Renal pelvis (tissue), 4 donors: Measurements from ENCODE around the gene CCL28. TPM values are rescaled to one million over a fixed set of nuclear protein-coding genes. Genes with fewer than 3 reads are reported as not detected.
A peak's percentile ranks its signal among the peaks of the same experiment; 100 is the strongest.

Source experiments
- DNase-seq: peaks from one replicate; pipeline ENCODE4 v3.0.0-alpha.2; 2013
- polyA plus RNA-seq, 3 donors: library from polyadenylated mRNA; unstranded; fragments of 120-200 nt; gene quantifications; one replicate each; pipeline ENCODE4 v1.2.1, GENCODE V29; 2013; ENCODE audit not compliant: insufficient read length in 3 of 3

CCL28 gene
- polyA plus RNA-seq, 3 donors: 2.7 to 4.5 (median 3.2) TPM

DNA sequence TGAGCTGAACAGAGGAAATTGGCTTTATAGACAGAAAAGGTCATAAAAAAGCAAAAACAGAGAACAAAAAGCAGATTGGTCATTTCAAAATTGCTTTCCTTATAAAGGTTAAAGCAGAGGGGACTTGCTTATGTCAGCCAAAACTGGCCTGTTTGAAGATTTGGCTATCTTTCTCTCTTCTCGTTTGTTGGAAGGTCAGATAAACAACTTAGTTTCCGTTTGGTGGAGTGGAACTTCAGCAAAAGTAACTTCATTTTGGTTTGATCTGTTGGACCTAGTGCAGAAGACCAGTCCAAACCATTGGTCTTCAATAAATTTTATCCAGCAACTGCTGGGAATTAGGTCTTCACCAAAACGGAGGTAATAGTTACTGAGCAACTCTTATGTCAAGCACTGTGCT lies 53.9 kb downstream of the CCL28 start:
- DNase-seq: no peak

DNA sequence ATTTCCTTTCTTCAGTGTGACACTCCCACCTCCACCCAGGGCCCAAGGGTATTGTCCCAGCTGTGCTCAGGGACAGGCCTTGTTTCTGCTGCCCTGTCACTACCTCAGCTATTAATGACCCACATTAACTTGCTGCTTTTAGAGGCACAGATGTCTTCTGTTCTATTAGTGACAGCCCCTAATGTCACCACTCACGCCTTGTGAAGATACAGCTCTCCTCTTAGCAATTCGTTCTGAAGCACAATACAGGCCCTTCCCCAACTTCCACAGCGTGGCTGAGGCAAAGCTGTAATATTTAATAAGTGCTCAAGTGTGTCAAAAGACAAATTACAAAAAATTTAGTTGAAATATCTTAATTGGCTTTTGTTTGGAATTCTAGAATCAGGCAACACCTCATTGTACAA lies 54.3 kb downstream of the CCL28 start:
- peak; percentile 33 for DNase-seq

DNA sequence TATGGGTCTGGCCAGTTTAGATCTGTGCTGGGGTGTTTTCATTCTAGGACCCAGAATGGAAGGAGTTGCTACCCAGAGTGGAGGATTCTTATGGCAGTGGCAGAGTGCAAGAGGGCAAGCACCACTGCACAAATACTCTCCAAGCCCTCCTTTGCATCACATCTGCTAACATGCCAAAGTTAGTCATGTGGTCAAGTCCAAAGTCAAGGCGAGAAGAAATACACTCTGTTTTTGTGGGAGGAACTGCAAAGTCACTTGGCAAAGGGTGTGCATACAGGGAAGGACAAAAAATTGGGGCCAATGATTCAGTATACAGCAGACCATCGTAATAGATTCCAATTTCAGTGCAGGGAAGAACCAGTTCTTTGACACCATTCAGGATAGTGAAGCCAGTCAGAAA lies 55.1 kb downstream of the CCL28 start:
- no peak for DNase-seq

DNA sequence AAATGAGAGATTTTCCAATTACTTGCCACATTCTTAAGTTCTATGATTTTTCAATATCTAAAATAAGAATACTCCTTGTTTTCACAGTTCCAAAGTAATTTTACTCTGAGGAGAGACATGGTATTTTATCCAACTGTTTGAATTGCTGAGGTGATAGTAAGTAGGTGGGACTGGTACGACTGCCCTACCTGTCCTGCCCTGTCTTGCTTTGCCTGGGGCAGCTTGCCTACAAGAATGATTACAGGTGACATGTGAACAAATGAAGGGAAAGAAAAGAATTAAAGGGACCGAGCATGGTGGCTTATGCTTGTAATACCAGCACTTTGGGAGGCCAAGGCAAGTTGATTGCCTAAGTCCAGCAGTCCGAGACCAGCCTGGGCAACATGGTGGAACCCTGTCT lies 57.4 kb downstream of the CCL28 start:
- DNase-seq: no peak

DNA sequence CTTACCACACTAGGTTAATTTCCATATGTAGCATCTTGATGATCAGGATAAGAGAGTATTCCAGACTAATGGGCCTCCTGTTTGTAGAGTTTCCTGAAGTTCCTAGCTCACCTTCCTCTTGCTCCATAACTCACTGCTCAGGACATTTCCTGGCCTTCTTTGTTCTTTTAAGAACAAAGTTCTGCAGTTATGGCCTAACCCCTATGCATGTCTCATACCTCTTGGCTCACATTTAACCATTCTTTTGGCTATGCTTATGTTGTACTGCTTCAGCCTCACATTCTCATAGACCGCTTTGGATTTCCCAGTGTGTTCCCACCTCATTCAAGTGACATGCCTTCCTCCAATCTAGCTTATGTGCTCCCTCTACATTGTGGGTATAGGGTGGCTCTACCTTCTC lies 58.5 kb downstream of the CCL28 start:
- no peak for DNase-seq

DNA sequence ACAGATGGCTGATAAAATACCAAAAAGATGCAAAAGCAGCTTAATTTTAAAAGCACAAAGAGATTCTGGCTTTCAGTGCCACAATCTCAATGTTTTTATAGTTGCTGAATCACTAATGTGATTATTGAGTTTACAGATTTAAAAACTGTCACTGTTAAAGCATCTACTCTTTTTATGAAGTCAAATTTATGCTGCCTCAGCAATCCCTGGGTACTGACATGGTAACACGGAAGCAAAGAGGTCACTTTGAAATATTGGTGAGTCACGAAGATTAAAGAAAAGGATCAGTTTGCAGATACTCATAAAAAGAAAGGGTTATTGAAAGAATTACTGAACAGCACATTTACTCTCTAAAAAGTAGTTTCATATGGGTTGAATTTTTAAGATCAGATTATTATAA lies 59.3 kb downstream of the CCL28 start:
- DNase-seq: no peak

DNA sequence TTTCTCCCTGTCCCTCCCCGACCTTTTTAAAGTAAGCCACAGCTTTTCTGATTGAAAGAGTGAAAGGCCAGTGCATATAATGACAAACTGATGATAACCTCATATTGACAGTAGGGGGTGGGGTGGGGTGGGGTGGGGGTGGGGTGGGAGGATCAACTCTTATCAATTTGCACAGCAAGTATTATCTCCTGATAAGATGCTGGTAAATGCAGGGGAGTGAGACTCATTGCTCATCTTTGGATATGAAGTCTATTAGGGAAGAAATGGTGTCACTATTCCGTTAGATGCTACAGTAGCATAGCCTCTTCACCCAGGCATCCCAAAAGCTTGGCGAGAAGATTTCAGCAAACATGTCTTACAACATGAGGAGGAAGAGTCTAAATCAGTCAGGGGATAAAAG lies 60.1 kb downstream of the CCL28 start:
- DNase-seq: no peak

DNA sequence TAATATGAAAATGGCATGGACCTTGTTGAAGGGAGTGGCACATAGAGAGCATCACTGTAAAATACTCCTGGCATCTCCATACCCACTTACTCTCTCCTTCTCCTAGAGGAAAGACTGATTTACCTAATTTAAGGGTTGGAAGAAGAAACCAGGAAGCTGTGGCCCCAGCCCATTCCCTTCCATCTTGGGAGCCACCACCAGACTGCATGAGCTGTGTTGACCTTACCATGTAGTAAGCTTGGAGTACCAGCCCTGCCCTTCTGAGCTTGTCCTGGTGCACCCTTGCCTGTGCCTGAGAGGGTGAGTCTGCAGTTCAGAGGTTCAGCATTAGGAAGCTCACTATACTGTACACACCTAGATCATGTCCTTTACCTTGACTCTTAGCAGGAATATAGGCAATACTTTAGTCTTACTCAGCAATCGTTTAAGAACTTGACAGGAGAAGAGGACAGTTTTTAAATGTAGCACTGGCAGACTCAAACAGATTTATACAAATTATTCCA lies 63.3 kb downstream of the CCL28 start:
- no peak for DNase-seq

DNA sequence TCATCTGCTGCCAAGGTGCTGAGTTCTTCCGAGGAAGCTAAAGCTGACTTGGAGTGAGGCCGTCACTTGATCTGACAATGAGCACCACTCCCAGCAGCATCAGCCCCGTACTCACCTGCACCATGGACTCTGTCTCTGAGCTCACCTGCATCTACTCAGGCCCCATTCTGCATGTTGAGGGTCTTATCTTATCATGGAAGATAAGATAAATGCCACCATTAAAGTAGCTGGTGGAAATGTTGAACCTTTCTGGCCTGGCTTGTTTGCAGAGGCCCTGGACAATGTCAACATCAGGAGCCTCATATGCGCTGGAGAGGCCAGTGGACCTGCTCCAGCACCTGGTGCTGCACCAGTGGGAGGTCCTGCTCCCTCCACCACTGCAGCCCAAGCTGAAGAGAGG lies 64.0 kb downstream of the CCL28 start:
- no peak for DNase-seq

DNA sequence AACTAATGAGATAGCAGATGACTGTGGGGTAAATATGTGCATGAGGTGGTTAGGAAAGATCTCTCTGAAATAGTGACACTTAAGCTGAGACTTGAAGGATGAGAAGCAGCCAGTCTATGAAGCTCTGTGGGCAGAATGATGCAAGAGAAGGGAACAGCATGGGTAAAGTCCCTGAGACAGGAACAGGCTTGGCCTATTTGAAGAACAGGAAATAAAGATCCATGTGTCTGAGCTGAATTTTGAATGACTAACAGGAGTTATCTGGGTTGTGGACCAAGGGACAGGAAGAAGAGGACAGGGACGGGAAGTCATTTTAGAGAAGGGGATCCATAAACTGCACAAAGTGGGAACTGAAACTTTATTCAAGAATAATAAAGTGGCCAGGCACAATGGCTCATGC lies 73.3 kb downstream of the CCL28 start:
- no peak for DNase-seq

DNA sequence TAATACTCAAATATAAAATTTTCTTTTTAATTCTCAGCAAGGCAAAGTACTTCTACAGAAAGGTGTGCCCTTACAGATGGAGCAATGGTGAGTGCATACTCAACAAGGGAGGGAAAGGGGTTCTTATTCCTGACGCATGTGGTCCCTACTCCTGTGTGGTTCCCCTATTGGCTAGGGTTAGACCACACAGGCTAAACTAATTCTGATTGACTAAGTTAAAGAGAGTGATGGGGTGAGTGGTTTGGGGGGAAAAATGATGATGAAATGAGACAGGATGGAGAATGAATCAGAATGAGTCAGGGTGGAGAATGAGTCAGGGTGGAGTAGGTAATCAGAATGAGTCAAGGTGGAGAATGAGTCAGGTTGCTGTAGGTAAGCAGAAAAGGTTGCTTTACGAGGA lies 76.0 kb downstream of the CCL28 start:
- DNase-seq: no peak

DNA sequence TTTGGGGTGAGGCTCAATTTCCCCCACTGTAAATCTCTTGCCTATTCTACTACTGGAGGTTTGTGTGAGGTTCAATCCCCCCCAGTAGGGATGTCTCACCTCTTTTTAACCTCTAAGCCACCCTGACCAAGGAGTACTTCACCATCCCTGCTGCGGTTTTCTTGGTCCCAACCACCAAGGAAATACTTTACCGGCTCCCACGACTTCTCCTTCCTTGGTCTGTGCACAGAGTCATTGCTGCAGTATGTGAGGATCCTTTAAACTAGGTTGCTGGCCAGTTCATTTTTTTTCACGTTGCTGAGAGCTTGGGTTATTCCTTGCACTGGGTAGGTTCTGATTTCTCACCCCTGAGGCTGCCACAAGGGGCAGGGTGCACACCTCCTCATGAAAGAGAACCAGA lies 76.5 kb downstream of the CCL28 start:
- DNase-seq: no peak

DNA sequence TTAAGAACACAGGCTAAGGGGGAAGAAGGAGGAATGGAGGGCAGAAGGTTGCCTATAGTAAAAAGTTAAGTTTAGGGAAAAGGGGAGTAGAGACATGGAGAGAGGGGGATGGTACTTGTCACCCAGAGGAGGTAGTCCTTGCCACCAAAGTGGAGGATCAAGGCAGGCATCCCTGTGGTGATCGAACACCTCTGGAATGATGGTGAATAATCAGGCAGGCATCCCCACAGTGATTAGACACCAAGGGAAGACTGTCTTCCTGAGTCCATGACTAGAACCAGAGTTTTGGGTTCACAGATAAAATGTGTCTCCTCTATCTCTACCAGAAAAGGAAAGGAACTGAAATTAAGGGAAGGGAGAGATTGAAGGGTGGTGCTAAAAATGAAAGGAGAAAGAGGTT lies 79.8 kb downstream of the CCL28 start:
- DNase-seq: no peak

Other genes with a start within 250 kb of the CCL28 start
- under 1 TPM; 0.53 to 0.73 (median 0.62) TPM for gene NIM1K, start 220.2 kb downstream of the CCL28 start, polyA plus RNA-seq
- 100 to 1,000 TPM; 103 to 144 (median 130) TPM for gene HMGCS1, start 99.0 kb downstream of the CCL28 start, polyA plus RNA-seq
- 10 to 100 TPM; 16.4 to 21.4 (median 18.0) TPM for gene TMEM267, start 71.5 kb upstream of the CCL28 start, polyA plus RNA-seq
- 1 to 10 TPM; 4.0 to 7.6 (median 6.1) TPM for gene C5orf34, start 102.8 kb upstream of the CCL28 start, polyA plus RNA-seq
- gene PAIP1, start 144.7 kb upstream of the CCL28 start, polyA plus RNA-seq: 100 to 1,000 TPM; 124 to 152 (median 134) TPM
- 100 to 1,000 TPM in 1 of 3 donors, 10 to 100 TPM in 2; 90.0 to 102 (median 96.5) TPM for gene NNT, start 190.8 kb upstream of the CCL28 start, polyA plus RNA-seq